Testis (tissue), 3 donors: ENCODE data around the gene ANAPC2. TPM values are rescaled to one million over a fixed set of nuclear protein-coding genes. Genes with fewer than 3 reads are reported as not detected.

Source experiments
- DNase-seq: peaks from one replicate; pipeline ENCODE4 v3.0.0-alpha.2; 2019
- H3K27ac ChIP-seq, 2 donors: fragments of 200-600 bp; sonication (generic); one replicate each; pipeline ENCODE4 v1.5.1; 2019
- H3K27me3 ChIP-seq: fragments of 200-600 bp; sonication (generic); one replicate; pipeline ENCODE4 v1.5.1; 2019
- H3K36me3 ChIP-seq: fragments of 200-600 bp; sonication (generic); one replicate; pipeline ENCODE4 v1.5.1; 2017; ENCODE audit warnings: low read depth; ENCODE audit errors: missing control alignments
- H3K4me1 ChIP-seq: fragments of 200-600 bp; sonication (generic); one replicate; pipeline ENCODE4 v1.5.1; 2019
- H3K4me3 ChIP-seq, 2 donors: fragments of 200-600 bp; sonication (generic); one replicate each; pipeline ENCODE4 v1.5.1; 2017 to 2019
- H3K9me3 ChIP-seq: fragments of 200-600 bp; sonication (generic); one replicate; pipeline ENCODE4 v1.5.1; 2017
- POLR2A ChIP-seq: fragments of 450-650 bp; IDR thresholded peaks from one replicate; pipeline ENCODE4 v1.6.1; 2017; ENCODE audit warnings: antibody characterized with exemption, mild to moderate bottlenecking, moderate library complexity
- WGBS, 2 donors: methylation state at CpG; one replicate each; pipeline ENCODE4 v1.1.5; 2018; 5-methylcytosine and 5-hydroxymethylcytosine counted together
- intact Hi-C: fragments of 100-400 bp; cut with DNase I; formaldehyde crosslinking; loops from one replicate; pipeline ENCODE4 v1.15.1; 2023; ENCODE audit warnings: low total_unique reads
- microRNA-seq, 2 donors: library from miRNA; unstranded; fragments of <30 nt; microRNA quantifications; one replicate each; pipeline ENCODE4, GENCODE V29; 2016; ENCODE audit warnings: borderline number of aligned reads in 2 of 2, borderline replicate concordance in 1 of 2
- polyA plus RNA-seq: library from polyadenylated mRNA; stranded (reverse); fragments of 350-450 nt; fragmentation: Illumina TruSeq; extraction: RNeasy Lipid Tissue Mini Kit (QIAGEN cat#74804); gene quantifications from one replicate; pipeline ENCODE4 v1.2.3, GENCODE V29; 2014; ENCODE audit warnings: low read depth, low replicate concordance; ENCODE audit not compliant: insufficient read depth
- small RNA-seq, 2 donors: library from RNA; depleted of rRNA; stranded (forward); fragments of <200 nt; gene quantifications; one replicate each; pipeline ENCODE3, GENCODE V24; 2016
- total RNA-seq, 2 donors: library from RNA; depleted of rRNA; stranded (reverse); fragments of >200 nt; gene quantifications; one replicate each; pipeline ENCODE4 v1.2.3, GENCODE V29; 2016
- TF ChIP-seq, protein P1 (sequence below), 3 experiments: fragments of 450-650 bp in 2 of 3; fragments of 200-600 bp in 1 of 3; sonication (generic) in 1 of 3; IDR thresholded peaks; one replicate each; pipeline ENCODE4 v1.5.1; 2016 to 2019; ENCODE audit warnings: antibody characterized with exemption in 3 of 3, mild to moderate bottlenecking in 2 of 3, moderate library complexity in 1 of 3

The ANAPC2 gene
- total and polyA plus RNA-seq, 3 donors from 2014 or later = 80.6 to 98.5 (median 91.0) TPM

- intact Hi-C loops = no loop called here
- 14 to 24% methylated on average over 24 of the region's 24 CpGs for WGBS, 2 donors
- Histone ChIP-seq H3K9me3 (no peaks in the 10 kb centered on the region), H3K27me3 (no peaks in the 10 kb centered on the region), H3K36me3 (no peaks in the 10 kb centered on the region), H3K4me1 (peaks cover 19% of the 10 kb centered on the region), H3K27ac (peak overlapping the region in 1 of 2 donors; percentile 45), H3K4me3 (peak overlapping the region in 1 of 2 donors; percentile 72)
- TF ChIP-seq, protein P1, sequence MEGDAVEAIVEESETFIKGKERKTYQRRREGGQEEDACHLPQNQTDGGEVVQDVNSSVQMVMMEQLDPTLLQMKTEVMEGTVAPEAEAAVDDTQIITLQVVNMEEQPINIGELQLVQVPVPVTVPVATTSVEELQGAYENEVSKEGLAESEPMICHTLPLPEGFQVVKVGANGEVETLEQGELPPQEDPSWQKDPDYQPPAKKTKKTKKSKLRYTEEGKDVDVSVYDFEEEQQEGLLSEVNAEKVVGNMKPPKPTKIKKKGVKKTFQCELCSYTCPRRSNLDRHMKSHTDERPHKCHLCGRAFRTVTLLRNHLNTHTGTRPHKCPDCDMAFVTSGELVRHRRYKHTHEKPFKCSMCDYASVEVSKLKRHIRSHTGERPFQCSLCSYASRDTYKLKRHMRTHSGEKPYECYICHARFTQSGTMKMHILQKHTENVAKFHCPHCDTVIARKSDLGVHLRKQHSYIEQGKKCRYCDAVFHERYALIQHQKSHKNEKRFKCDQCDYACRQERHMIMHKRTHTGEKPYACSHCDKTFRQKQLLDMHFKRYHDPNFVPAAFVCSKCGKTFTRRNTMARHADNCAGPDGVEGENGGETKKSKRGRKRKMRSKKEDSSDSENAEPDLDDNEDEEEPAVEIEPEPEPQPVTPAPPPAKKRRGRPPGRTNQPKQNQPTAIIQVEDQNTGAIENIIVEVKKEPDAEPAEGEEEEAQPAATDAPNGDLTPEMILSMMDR (IDR thresholded peaks at IDR 0.05) = no peak
- TF ChIP-seq POLR2A = no peak
- DNase-seq = peak; percentile 49
Observed at GRCh38 chr9:137127301-137128157, 60.8 kb downstream of the ANAPC2 start.

- 39 to 42% methylated on average over 3 of the region's 3 CpGs for WGBS, 2 donors
- no peaks in the 10 kb centered on the region for H3K27me3 ChIP-seq
- TF ChIP-seq, protein P1 (IDR thresholded peaks at IDR 0.05) = no peak
- TF ChIP-seq POLR2A = no peak
- DNase-seq = no peak
- peaks cover 19% of the 10 kb centered on the region for H3K4me1 ChIP-seq
- intact Hi-C loops = no loop called here
- H3K4me3 ChIP-seq = no peak overlapping the region
- H3K36me3 ChIP-seq = no peaks in the 10 kb centered on the region
- H3K27ac ChIP-seq = peak overlapping the region in 1 of 2 donors; percentile 45
- H3K9me3 ChIP-seq = no peaks in the 10 kb centered on the region
Observed at GRCh38 chr9:137126786-137127185, 61.6 kb downstream of the ANAPC2 start.

Small RNA genes within 50 kb of the gene (microRNA-seq; reads per million reads assigned to microRNA genes)
- gene MIR3621 = 0 reads per million in 2 donors

Small RNA genes within 50 kb of the gene (small RNA-seq; reads per million reads assigned to genes)
- 0 reads per million in 2 donors for gene MIR3621

Other genes starting within 250 kb of the ANAPC2 start
Only the 30 nearest of the 33 such genes appear.
- gene PTGDS, start 211.1 kb downstream of the ANAPC2 start, total RNA-seq = 1,000 to 10,000 TPM; 5,554 to 5,948 TPM
- gene PTGDS, start 211.1 kb downstream of the ANAPC2 start, polyA plus RNA-seq = 4,976 TPM
- gene LCNL1, start 205.6 kb downstream of the ANAPC2 start, total RNA-seq = 100 to 1,000 TPM in 1 of 2 donors, 10 to 100 TPM in 1; 59.3 to 131 TPM
- gene LCNL1, start 205.6 kb downstream of the ANAPC2 start, polyA plus RNA-seq = 17.5 TPM
- 10 to 100 TPM; 47.8 to 56.6 TPM for gene PAXX, start 196.1 kb downstream of the ANAPC2 start, total RNA-seq
- gene PAXX, start 196.1 kb downstream of the ANAPC2 start, polyA plus RNA-seq = 25.9 TPM
- gene CLIC3, start 192.0 kb downstream of the ANAPC2 start, total RNA-seq = 1 to 10 TPM; 1.8 to 1.9 TPM
- gene CLIC3, start 192.0 kb downstream of the ANAPC2 start, polyA plus RNA-seq = 2.8 TPM
- 10 to 100 TPM; 56.0 to 65.5 TPM for gene ABCA2, start 160.3 kb downstream of the ANAPC2 start, total RNA-seq
- gene ABCA2, start 160.3 kb downstream of the ANAPC2 start, polyA plus RNA-seq = 33.6 TPM
- under 1 TPM; 0.06 to 0.24 TPM for gene FUT7, start 156.5 kb downstream of the ANAPC2 start, total RNA-seq
- gene FUT7, start 156.5 kb downstream of the ANAPC2 start, polyA plus RNA-seq = 0.24 TPM
- gene NPDC1, start 142.4 kb downstream of the ANAPC2 start, total RNA-seq = 100 to 1,000 TPM in 1 of 2 donors, 10 to 100 TPM in 1; 75.9 to 103 TPM
- 47.7 TPM for gene NPDC1, start 142.4 kb downstream of the ANAPC2 start, polyA plus RNA-seq
- 1 to 10 TPM; 5.7 to 9.6 TPM for gene ENTPD2, start 134.5 kb downstream of the ANAPC2 start, total RNA-seq
- gene ENTPD2, start 134.5 kb downstream of the ANAPC2 start, polyA plus RNA-seq = 8.5 TPM
- gene SAPCD2, start 118.0 kb downstream of the ANAPC2 start, total RNA-seq = 1 to 10 TPM; 1.4 to 1.7 TPM
- gene SAPCD2, start 118.0 kb downstream of the ANAPC2 start, polyA plus RNA-seq = 0.78 TPM
- 10 to 100 TPM in 1 of 2 donors, 1 to 10 TPM in 1; 7.2 to 10.1 TPM for gene UAP1L1, start 111.0 kb downstream of the ANAPC2 start, total RNA-seq
- 6.9 TPM for gene UAP1L1, start 111.0 kb downstream of the ANAPC2 start, polyA plus RNA-seq
- 100 to 1,000 TPM; 122 to 124 TPM for gene MAN1B1, start 101.6 kb downstream of the ANAPC2 start, total RNA-seq
- 62.2 TPM for gene MAN1B1, start 101.6 kb downstream of the ANAPC2 start, polyA plus RNA-seq
- gene DPP7, start 73.8 kb downstream of the ANAPC2 start, total RNA-seq = 100 to 1,000 TPM; 207 to 215 TPM
- gene DPP7, start 73.8 kb downstream of the ANAPC2 start, polyA plus RNA-seq = 242 TPM
- 1 to 10 TPM; 1.5 to 3.8 TPM for gene GRIN1, start 49.4 kb downstream of the ANAPC2 start, total RNA-seq
- gene GRIN1, start 49.4 kb downstream of the ANAPC2 start, polyA plus RNA-seq = 0.79 TPM
- gene LRRC26, start 18.5 kb downstream of the ANAPC2 start, total RNA-seq = 1 to 10 TPM; 2.4 to 5.1 TPM
- gene LRRC26, start 18.5 kb downstream of the ANAPC2 start, polyA plus RNA-seq = not detected
- gene TMEM210, start 16.5 kb downstream of the ANAPC2 start, total RNA-seq = 10 to 100 TPM; 19.8 to 37.9 TPM
- gene TMEM210, start 16.5 kb downstream of the ANAPC2 start, polyA plus RNA-seq = 83.2 TPM
- gene SSNA1, start 116 bp upstream of the ANAPC2 start, total RNA-seq = 100 to 1,000 TPM; 134 to 137 TPM
- gene SSNA1, start 116 bp upstream of the ANAPC2 start, polyA plus RNA-seq = 211 TPM
- 10 to 100 TPM; 25.9 to 35.2 TPM for gene TPRN, start 12.2 kb upstream of the ANAPC2 start, total RNA-seq
- 17.2 TPM for gene TPRN, start 12.2 kb upstream of the ANAPC2 start, polyA plus RNA-seq
- 10 to 100 TPM; 48.0 to 51.2 TPM for gene TMEM203, start 17.1 kb upstream of the ANAPC2 start, total RNA-seq
- 36.3 TPM for gene TMEM203, start 17.1 kb upstream of the ANAPC2 start, polyA plus RNA-seq
- gene NDOR1, start 17.1 kb upstream of the ANAPC2 start, total RNA-seq = 10 to 100 TPM; 27.5 to 29.1 TPM
- gene NDOR1, start 17.1 kb upstream of the ANAPC2 start, polyA plus RNA-seq = 21.9 TPM
- gene RNF208, start 33.7 kb upstream of the ANAPC2 start, total RNA-seq = 1 to 10 TPM; 3.0 to 4.1 TPM
- 7.7 TPM for gene RNF208, start 33.7 kb upstream of the ANAPC2 start, polyA plus RNA-seq
- 1 to 10 TPM; 3.7 to 5.6 TPM for gene CYSRT1, start 36.6 kb upstream of the ANAPC2 start, total RNA-seq
- 3.0 TPM for gene CYSRT1, start 36.6 kb upstream of the ANAPC2 start, polyA plus RNA-seq
- gene RNF224, start 38.9 kb upstream of the ANAPC2 start, total RNA-seq = under 1 TPM; 0.37 to 0.71 TPM
- 0.17 TPM for gene RNF224, start 38.9 kb upstream of the ANAPC2 start, polyA plus RNA-seq
- gene SLC34A3, start 42.3 kb upstream of the ANAPC2 start, total RNA-seq = under 1 TPM; 0.24 to 0.25 TPM
- gene SLC34A3, start 42.3 kb upstream of the ANAPC2 start, polyA plus RNA-seq = 0.15 TPM
- 100 to 1,000 TPM; 856 to 940 TPM for gene TUBB4B, start 52.7 kb upstream of the ANAPC2 start, total RNA-seq
- gene TUBB4B, start 52.7 kb upstream of the ANAPC2 start, polyA plus RNA-seq = 1,777 TPM
- 10 to 100 TPM; 14.6 to 34.1 TPM for gene STPG3, start 62.7 kb upstream of the ANAPC2 start, total RNA-seq
- gene STPG3, start 62.7 kb upstream of the ANAPC2 start, polyA plus RNA-seq = 58.9 TPM
- gene NELFB, start 66.8 kb upstream of the ANAPC2 start, total RNA-seq = 10 to 100 TPM; 60.9 to 76.7 TPM
- 55.0 TPM for gene NELFB, start 66.8 kb upstream of the ANAPC2 start, polyA plus RNA-seq
- 1 to 10 TPM; 3.4 to 4.5 TPM for gene TOR4A, start 89.2 kb upstream of the ANAPC2 start, total RNA-seq
- gene TOR4A, start 89.2 kb upstream of the ANAPC2 start, polyA plus RNA-seq = 2.1 TPM
- 10 to 100 TPM; 14.4 to 40.6 TPM for gene NRARP, start 113.7 kb upstream of the ANAPC2 start, total RNA-seq
- gene NRARP, start 113.7 kb upstream of the ANAPC2 start, polyA plus RNA-seq = 5.2 TPM
- gene EXD3, start 234.6 kb upstream of the ANAPC2 start, total RNA-seq = 10 to 100 TPM; 15.5 to 24.5 TPM
- gene EXD3, start 234.6 kb upstream of the ANAPC2 start, polyA plus RNA-seq = 8.9 TPM
- 1 to 10 TPM; 4.6 to 8.0 TPM for gene NOXA1, start 234.8 kb upstream of the ANAPC2 start, total RNA-seq
- gene NOXA1, start 234.8 kb upstream of the ANAPC2 start, polyA plus RNA-seq = 2.5 TPM